Stimulated activated CD8-positive, alpha-beta memory T cell treated with anti-CD3 and anti-CD28 coated beads, Interleukin-12 subunit alpha, Interleukin-12 subunit beta, amount 100 ng/mL, for 1 hour (primary cell): Measurements from ENCODE around the gene CPNE7.

Source experiments
- DNase-seq: peaks from one replicate; pipeline ENCODE4 v3.0.0-alpha.2; 2020; ENCODE audit warnings: low read depth

Gene CPNE7

GRCh38 chr16:89604764-89605163 lies 29.2 kb downstream of the CPNE7 start:
- DNase-seq: no peak

- no peak for DNase-seq
Measured at GRCh38 chr16:89605186-89605970, 29.8 kb downstream of the CPNE7 start.

GRCh38 chr16:89606006-89606405 lies 30.4 kb downstream of the CPNE7 start:
- DNase-seq: no peak

- DNase-seq: no peak
Measured at GRCh38 chr16:89607453-89607852, 31.9 kb downstream of the CPNE7 start.

- DNase-seq: no peak
Measured at GRCh38 chr16:89607937-89608740, 32.6 kb downstream of the CPNE7 start.

- no peak for DNase-seq
Measured at GRCh38 chr16:89610108-89610453, 34.5 kb downstream of the CPNE7 start.

- no peak for DNase-seq
Measured at GRCh38 chr16:89612415-89613166, 37.0 kb downstream of the CPNE7 start.

- no peak for DNase-seq
Measured at GRCh38 chr16:89613231-89613953, 37.8 kb downstream of the CPNE7 start, which contains the start of gene DPEP1. Gene DPEP1, plus strand, starts transcription at chr16:89613642. Its CDS starts 16,769 bp downstream, at chr16:89630411.

GRCh38 chr16:89613954-89614459 lies 38.4 kb downstream of the CPNE7 start:
- no peak for DNase-seq

- DNase-seq: no peak
Measured at GRCh38 chr16:89615176-89615575, 39.6 kb downstream of the CPNE7 start.

GRCh38 chr16:89615596-89616090 lies 40.1 kb downstream of the CPNE7 start:
- no peak for DNase-seq

- no peak for DNase-seq
Measured at GRCh38 chr16:89616623-89617022, 41.1 kb downstream of the CPNE7 start.

- DNase-seq: no peak
Measured at GRCh38 chr16:89617036-89617435, 41.5 kb downstream of the CPNE7 start.

- no peak for DNase-seq
Measured at GRCh38 chr16:89618109-89618998, 42.8 kb downstream of the CPNE7 start.

- no peak for DNase-seq
Measured at GRCh38 chr16:89619840-89620239, 44.3 kb downstream of the CPNE7 start.

- DNase-seq: no peak
Measured at GRCh38 chr16:89620406-89620841, 44.9 kb downstream of the CPNE7 start.

GRCh38 chr16:89621136-89621697 lies 45.7 kb downstream of the CPNE7 start:
- no peak for DNase-seq

GRCh38 chr16:89621698-89622409 lies 46.3 kb downstream of the CPNE7 start:
- DNase-seq: no peak

GRCh38 chr16:89623511-89624261 lies 48.1 kb downstream of the CPNE7 start:
- DNase-seq: no peak
